CD14-positive monocyte (primary cell): Measurements from ENCODE around the gene C1S. TPM values are rescaled to one million over a fixed set of nuclear protein-coding genes. Genes with fewer than 3 reads are reported as not detected.

Experiments used
- DNase-seq, 3 donors: peaks; one replicate each; pipeline ENCODE4 v3.0.0-alpha.2; 2011 to 2022
- H2AFZ ChIP-seq: 2 replicates; pipeline ENCODE4 v1.6.0; 2012; ENCODE audit warnings: mild to moderate bottlenecking, low read depth, low read length, inconsistent platforms; ENCODE audit not compliant: insufficient read depth, poor library complexity, severe bottlenecking
- H3K27ac ChIP-seq, 2 donors: 1 replicate in 1 of 2; 2 replicates in 1 of 2; pipeline ENCODE4 v1.5.1; 2012 to 2013; ENCODE audit warnings: low read length in 2 of 2, control low read depth in 1 of 2, inconsistent platforms in 1 of 2, low read depth in 1 of 2, mild to moderate bottlenecking in 1 of 2
- H3K27me3 ChIP-seq, 2 donors: one replicate each; pipeline versions ENCODE4 v1.6.0 to v1.6.1; 2011 to 2013; ENCODE audit warnings: low read length in 2 of 2; ENCODE audit not compliant: control insufficient read depth in 2 of 2, insufficient read depth in 2 of 2
- H3K36me3 ChIP-seq, 2 donors: replicated peaks in 1 of 2; 1 replicate in 1 of 2; 2 replicates in 1 of 2; pipeline versions ENCODE4 v1.5.1 to v1.6.1; 2012 to 2013; ENCODE audit warnings: low read length in 2 of 2, control low read depth in 1 of 2, inconsistent platforms in 1 of 2, mild to moderate bottlenecking in 1 of 2; ENCODE audit not compliant: insufficient read depth in 2 of 2, control insufficient read depth in 1 of 2
- H3K4me1 ChIP-seq, 2 donors: 1 replicate in 1 of 2; 2 replicates in 1 of 2; pipeline versions ENCODE4 v1.5.1 to v1.6.1; 2012 to 2013; ENCODE audit warnings: low read length in 2 of 2, control low read depth in 1 of 2, inconsistent platforms in 1 of 2, mild to moderate bottlenecking in 1 of 2, moderate library complexity in 1 of 2; ENCODE audit not compliant: insufficient read depth in 2 of 2, control insufficient read depth in 1 of 2
- H3K4me2 ChIP-seq: replicated peaks from 2 replicates; pipeline ENCODE3; 2012; ENCODE audit warnings: low read length, moderate library complexity, mild to moderate bottlenecking; ENCODE audit not compliant: poor library complexity, severe bottlenecking; ENCODE audit errors: extremely low read depth
- H3K4me3 ChIP-seq, 3 experiments: fragments of 200-600 bp in 1 of 3; sonication (generic) in 1 of 3; replicated peaks in 1 of 3; 1 replicate in 2 of 3; 2 replicates in 1 of 3; pipeline ENCODE4 v1.5.1; 2011 to 2013; ENCODE audit warnings: low read length in 3 of 3, mild to moderate bottlenecking in 3 of 3, control low read depth in 2 of 3, low read depth in 2 of 3, inconsistent platforms in 1 of 3, moderate library complexity in 1 of 3
- H3K79me2 ChIP-seq: 2 replicates; pipeline ENCODE4 v1.6.0; 2012; ENCODE audit warnings: mild to moderate bottlenecking, control low read depth, inconsistent platforms, low read length, moderate library complexity; ENCODE audit not compliant: insufficient read depth
- H3K9ac ChIP-seq: 2 replicates; pipeline ENCODE4 v1.6.0; 2017; ENCODE audit warnings: low read length, mild to moderate bottlenecking; ENCODE audit not compliant: insufficient read depth, poor library complexity, severe bottlenecking
- H3K9me3 ChIP-seq, 2 donors: replicated peaks in 1 of 2; 1 replicate in 1 of 2; 2 replicates in 1 of 2; pipeline versions ENCODE4 v1.5.1 to v1.6.1; 2012 to 2013; ENCODE audit warnings: low read length in 2 of 2, control low read depth in 1 of 2; ENCODE audit not compliant: control insufficient read depth in 1 of 2, insufficient read depth in 1 of 2
- H4K20me1 ChIP-seq: 2 replicates; pipeline ENCODE4 v1.6.0; 2012; ENCODE audit warnings: mild to moderate bottlenecking, low read length, control low read depth, moderate library complexity; ENCODE audit not compliant: insufficient read depth
- H3K27ac Mint-ChIP-seq, 7 donors: one replicate each; pipeline ENCODE4 v1.8.0; 2020; ENCODE audit warnings: mild to moderate bottlenecking in 7 of 7, mixed read lengths in 7 of 7, moderate library complexity in 6 of 7, inconsistent platforms in 2 of 7
- H3K27me3 Mint-ChIP-seq, 3 donors: one replicate each; pipeline ENCODE4 v1.8.0; 2021 to 2022; ENCODE audit warnings: low read depth in 3 of 3, mild to moderate bottlenecking in 3 of 3, mixed read lengths in 3 of 3, moderate library complexity in 3 of 3, inconsistent platforms in 1 of 3
- H3K36me3 Mint-ChIP-seq, 2 donors: one replicate each; pipeline ENCODE4 v1.8.0; 2020; ENCODE audit warnings: mixed read lengths in 2 of 2, inconsistent platforms in 1 of 2, mild to moderate bottlenecking in 1 of 2
- H3K4me1 Mint-ChIP-seq: one replicate; pipeline ENCODE4 v1.8.0; 2020; ENCODE audit warnings: mild to moderate bottlenecking, mixed read lengths
- H3K4me3 Mint-ChIP-seq, 2 donors: one replicate each; pipeline ENCODE4 v1.8.0; 2020; ENCODE audit warnings: mild to moderate bottlenecking in 2 of 2, mixed read lengths in 2 of 2, moderate library complexity in 1 of 2
- H3K9me3 Mint-ChIP-seq, 7 donors: one replicate each; pipeline ENCODE4 v1.8.0; 2020 to 2022; ENCODE audit warnings: mixed read lengths in 7 of 7, mild to moderate bottlenecking in 6 of 7, moderate library complexity in 6 of 7, inconsistent platforms in 2 of 7
- CTCF ChIP-seq: fragments of 200-600 bp; IDR thresholded peaks from one replicate; pipeline ENCODE4 v1.8.0; 2022; ENCODE audit warnings: antibody characterized with exemption, mild to moderate bottlenecking
- WGBS: methylation state at CpG from one replicate; pipeline ENCODE4 v1.1.5; 2013; ENCODE audit warnings: missing lambda C conversion rate; ENCODE audit not compliant: insufficient coverage; 5-methylcytosine and 5-hydroxymethylcytosine counted together
- intact Hi-C, 2 donors: fragments of 100-400 bp; cut with micrococcal nuclease; formaldehyde crosslinking; loops; one replicate each; pipeline versions ENCODE4 v1.15.0 to v1.15.1; 2023
- polyA plus RNA-seq, 3 donors: library from polyadenylated mRNA; depleted of rRNA in 1 of 3; unstranded in 2 of 3; stranded (reverse) in 1 of 3; fragments of 300-500 nt in 2 of 3; fragments of >200 nt in 1 of 3; fragmentation: Illumina TruSeq in 2 of 3; gene quantifications; 1 replicate in 2 of 3; 2 replicates in 1 of 3; pipeline ENCODE4 v1.2.3, GENCODE V29; 2012 to 2021

The C1S gene
- polyA plus RNA-seq, 3 donors: 1.00 TPM; not detected in 2

- Mint-ChIP-seq H3K9me3 (peaks cover 0 to 2% (median 0%) of the 10 kb centered on the region in 7 donors), H3K36me3 (no peaks in the 10 kb centered on the region), H3K27me3 (peaks cover 0 to 9% (median 4%) of the 10 kb centered on the region in 3 donors), H3K4me1 (peaks cover 13% of the 10 kb centered on the region), H3K4me3 (no peak overlapping the region), H3K27ac (no peak overlapping the region)
- Histone ChIP-seq H3K9ac (no peak overlapping the region), H3K79me2 (no peaks in the 10 kb centered on the region), H2AFZ (no peak overlapping the region), H3K4me3 (no peak overlapping the region), H3K9me3 (no peaks in the 10 kb centered on the region), H3K27me3 (no peaks in the 10 kb centered on the region), H3K36me3 (no peaks in the 10 kb centered on the region), H4K20me1 (no peaks in the 10 kb centered on the region), H3K27ac (no peak overlapping the region), H3K4me2 (no peak overlapping the region), H3K4me1 (peaks cover 0 to 9% of the 10 kb centered on the region in 2 donors)
- no peak for TF ChIP-seq CTCF
- WGBS: 94% methylated on average over 5 of the region's 7 CpGs
- intact Hi-C loops: no loop called here
- DNase-seq: no peak
Measured at GRCh38 chr12:7061596-7061995, 1.1 kb downstream of the C1S start.

DNA sequence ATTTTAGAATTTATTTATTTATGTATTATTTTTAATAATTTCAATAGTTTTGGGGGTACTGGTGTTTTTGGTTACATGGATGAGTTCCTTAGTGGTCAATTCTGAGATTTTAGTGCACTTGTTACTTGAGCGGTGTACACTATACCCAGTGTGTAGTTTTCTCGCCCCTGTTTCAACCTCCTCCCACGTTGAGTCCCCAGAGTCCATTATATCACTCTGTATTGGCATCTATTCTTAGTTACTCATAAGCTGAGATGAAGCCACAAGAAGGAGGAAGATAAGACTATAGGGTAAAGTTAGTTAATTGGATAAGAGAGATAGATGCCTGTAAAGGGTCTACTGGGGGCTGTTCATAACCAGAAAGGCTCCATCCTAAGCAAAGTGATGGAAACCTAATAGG lies 4.0 kb downstream of the C1S start:
- no peaks in the 10 kb centered on the region for H3K27me3 ChIP-seq
- Mint-ChIP-seq H3K27me3 (peaks cover 2 to 6% (median 5%) of the 10 kb centered on the region in 3 donors), H3K36me3 (no peaks in the 10 kb centered on the region), H3K27ac (no peak overlapping the region), H3K4me1 (peaks cover 2% of the 10 kb centered on the region), H3K4me3 (no peak overlapping the region), H3K9me3 (peaks cover 0 to 1% (median 0%) of the 10 kb centered on the region in 7 donors)
- no peaks in the 10 kb centered on the region for H3K79me2 ChIP-seq
- H3K4me3 ChIP-seq: no peak overlapping the region
- 100% methylated on average over 1 of the region's 3 CpGs for WGBS
- no peaks in the 10 kb centered on the region for H3K4me1 ChIP-seq
- H3K36me3 ChIP-seq: no peaks in the 10 kb centered on the region
- no peak overlapping the region for H3K4me2 ChIP-seq
- no peak overlapping the region for H3K9ac ChIP-seq
- no peak overlapping the region for H2AFZ ChIP-seq
- no peaks in the 10 kb centered on the region for H4K20me1 ChIP-seq
- H3K9me3 ChIP-seq: no peaks in the 10 kb centered on the region
- DNase-seq: no peak
- no peak for TF ChIP-seq CTCF
- intact Hi-C loops: no loop called here
- H3K27ac ChIP-seq: no peak overlapping the region
